Motor neuron (in vitro differentiated cells): ENCODE results near the gene MRPS18B. TPM values are rescaled to one million over a fixed set of nuclear protein-coding genes. Genes with fewer than 3 reads are reported as not detected.
"Not testable (repeated sequence)": the region's sequence is repeated elsewhere in the genome, so short reads cannot be mapped to it uniquely, and the experiment has no call there.

Experiments used
- ATAC-seq, 8 experiments: fragments of 200-7000 bp; cut with Tn5 transposase; replicated peaks in 6 of 8; 2 replicates each; pipeline ENCODE4 v1.8.0; 2021; ENCODE audit warnings: mild to moderate bottlenecking in 8 of 8, moderate library complexity in 8 of 8
- H3K27ac ChIP-seq, 2 donors: fragments of 250-450 bp; sonication (Bioruptor Pico); 2 replicates each; pipeline ENCODE4 v1.9.0; 2021; ENCODE audit warnings: antibody characterized with exemption in 2 of 2, mild to moderate bottlenecking in 2 of 2, moderate library complexity in 1 of 2
- H3K4me1 ChIP-seq, 2 donors: fragments of 250-450 bp; sonication (Bioruptor Pico); replicated peaks in 1 of 2; 2 replicates each; pipeline ENCODE4 v1.6.1; 2021; ENCODE audit warnings: antibody characterized with exemption in 2 of 2, mild to moderate bottlenecking in 2 of 2, moderate library complexity in 1 of 2
- H3K4me3 ChIP-seq, 5 donors: fragments of 250-450 bp; sonication (Bioruptor Pico); 2 replicates each; pipeline ENCODE4 v1.9.0; 2021; ENCODE audit warnings: antibody characterized with exemption in 5 of 5, mild to moderate bottlenecking in 5 of 5, moderate library complexity in 4 of 5
- WGBS, 10 experiments: fragments of 450-650 bp; shearing (Covaris generic); methylation state at CpG; one replicate each; pipeline ENCODE4 v1.0.0; 2022; 5-methylcytosine and 5-hydroxymethylcytosine counted together
- in situ Hi-C, 9 experiments: fragments of 400-800 bp; cut with MboI; loops; one replicate each; pipeline ENCODE4 v1.15.0; 2021; ENCODE audit warnings: low sequenced_read_pairs in 9 of 9, low pct_unique_long_range_greater_than_20kb in 2 of 9; ENCODE audit not compliant: unreplicated experiment in 9 of 9
- total RNA-seq, 8 experiments: library from RNA; unstranded; fragments of 300-600 nt; gene quantifications; 2 replicates each; pipeline versions ENCODE4 v1.2.3 to v1.2.4, GENCODE V29; 2022

MRPS18B gene
- total RNA-seq, 8 experiments from 2014 or later = 56.0 to 105 (median 62.8) TPM

DNA sequence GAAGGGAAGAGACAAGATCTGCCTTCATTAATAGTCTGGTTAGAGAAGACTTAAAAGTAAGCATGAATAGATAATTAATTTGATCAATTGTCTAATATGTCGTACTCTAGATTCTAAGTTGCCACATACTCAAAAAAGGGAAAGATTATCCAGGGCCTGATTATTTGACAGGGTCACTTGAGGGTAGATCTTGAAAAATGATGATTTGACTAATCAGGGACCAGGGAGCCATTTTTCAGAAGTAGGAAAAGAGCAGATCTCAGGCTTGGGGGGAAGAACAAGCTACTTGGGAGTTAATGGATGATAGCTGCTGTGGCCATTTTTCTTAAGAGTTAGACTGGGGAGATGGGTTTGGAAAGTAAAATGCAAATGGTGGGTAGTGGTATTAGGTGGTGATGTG, 25.4 kb upstream of the MRPS18B start:
- Histone ChIP-seq H3K4me1 (no peaks in the 10 kb centered on the region), H3K4me3 (no peak overlapping the region), H3K27ac (no peak overlapping the region)
- 88 to 100% (median 100%) methylated on average over 1 of the region's 1 CpG; no CpG with 5 or more reads in 3 of the 10 experiments for WGBS, 10 experiments
- in situ Hi-C loops = no loop called here
- ATAC-seq = no peak

DNA sequence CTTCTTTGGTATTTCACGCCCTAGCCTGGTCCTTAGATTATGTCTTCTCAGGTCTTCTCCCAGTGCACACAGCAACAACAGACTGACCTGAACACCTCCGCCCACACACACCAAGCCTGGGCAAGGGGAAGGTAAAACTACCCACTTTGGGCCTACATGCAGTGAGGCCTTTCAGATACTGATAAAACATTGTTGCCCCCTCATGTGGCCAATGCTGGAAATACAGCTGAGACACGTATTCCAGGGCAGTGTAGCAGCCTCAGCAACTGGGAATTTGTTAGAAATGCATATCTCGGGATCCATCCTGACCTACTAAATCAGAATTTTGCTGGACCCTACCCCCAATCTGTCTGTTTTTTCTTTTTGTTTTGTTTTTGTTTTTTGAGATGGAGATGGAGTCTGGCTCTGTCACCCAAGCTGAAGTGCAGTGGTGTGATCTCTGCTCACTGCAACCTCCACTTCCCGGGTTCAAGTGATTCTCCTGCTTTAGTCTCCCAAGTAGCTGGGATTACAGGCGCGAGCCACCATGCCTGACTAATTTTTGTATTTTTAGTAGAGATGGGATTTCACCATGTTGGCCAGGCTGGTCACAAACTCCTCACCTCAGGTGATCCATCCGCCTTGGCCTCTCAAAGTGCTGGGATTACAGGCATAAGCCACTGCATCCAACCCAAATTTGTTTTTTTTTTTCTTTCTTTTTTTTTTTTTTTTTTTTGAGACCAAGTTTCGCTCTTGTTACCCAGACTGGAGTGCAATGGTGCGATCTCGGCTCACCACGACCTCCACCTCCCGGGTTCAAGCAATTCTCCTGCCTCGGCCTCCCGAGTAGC, 20.1 kb upstream of the MRPS18B start:
- peak; percentile 37 to 77 (median 62) for ATAC-seq
- in situ Hi-C loops, H3K27ac ChIP-seq, H3K4me3 ChIP-seq, H3K4me1 ChIP-seq: not testable (repeated sequence)
- WGBS, 10 experiments = 31 to 94% (median 74%) methylated on average over 4 to 10 of the region's 15 CpGs; no CpG with 5 or more reads in 1 of the 10 experiments

DNA sequence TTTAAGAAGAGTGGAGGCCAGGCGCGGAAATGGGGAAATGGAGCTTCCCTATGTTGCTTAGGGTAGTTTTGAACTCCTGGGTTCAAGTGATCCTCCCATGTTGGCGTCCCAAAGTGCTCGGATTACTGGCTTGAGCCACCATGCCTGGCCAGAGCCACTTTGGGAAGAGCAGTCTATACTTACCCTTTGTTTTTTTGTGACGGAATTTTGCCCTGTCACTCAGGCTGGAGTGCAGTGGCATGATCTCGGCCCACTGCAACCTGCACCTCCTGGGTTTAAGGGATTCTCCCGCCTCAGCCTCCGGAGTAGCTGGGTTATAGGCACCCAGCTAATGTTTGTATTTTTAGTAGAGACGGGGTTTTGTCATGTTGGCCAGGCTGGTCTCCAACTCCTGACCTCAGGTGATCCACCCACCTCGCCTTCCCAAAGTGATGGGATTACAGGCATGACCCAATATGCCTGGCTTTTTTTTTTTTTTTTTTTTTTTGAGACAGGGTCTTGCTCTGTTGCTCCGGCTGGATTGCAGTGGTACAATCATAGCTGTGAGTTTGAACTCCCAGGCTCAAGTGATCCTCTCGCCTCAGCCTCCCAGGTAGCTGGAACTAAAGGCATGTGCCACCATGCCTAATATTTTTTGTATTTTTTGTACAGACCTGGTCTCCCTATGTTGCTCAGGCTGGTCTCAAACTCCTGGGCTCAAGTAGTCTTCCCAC, 18.6 kb upstream of the MRPS18B start:
- no peak for ATAC-seq
- in situ Hi-C loops = no loop called here
- no peak overlapping the region for H3K4me3 ChIP-seq
- WGBS, 10 experiments = 60 to 100% (median 85%) methylated on average over 1 to 11 of the region's 12 CpGs; no CpG with 5 or more reads in 2 of the 10 experiments
- no peak overlapping the region for H3K27ac ChIP-seq
- no peaks in the 10 kb centered on the region for H3K4me1 ChIP-seq

DNA sequence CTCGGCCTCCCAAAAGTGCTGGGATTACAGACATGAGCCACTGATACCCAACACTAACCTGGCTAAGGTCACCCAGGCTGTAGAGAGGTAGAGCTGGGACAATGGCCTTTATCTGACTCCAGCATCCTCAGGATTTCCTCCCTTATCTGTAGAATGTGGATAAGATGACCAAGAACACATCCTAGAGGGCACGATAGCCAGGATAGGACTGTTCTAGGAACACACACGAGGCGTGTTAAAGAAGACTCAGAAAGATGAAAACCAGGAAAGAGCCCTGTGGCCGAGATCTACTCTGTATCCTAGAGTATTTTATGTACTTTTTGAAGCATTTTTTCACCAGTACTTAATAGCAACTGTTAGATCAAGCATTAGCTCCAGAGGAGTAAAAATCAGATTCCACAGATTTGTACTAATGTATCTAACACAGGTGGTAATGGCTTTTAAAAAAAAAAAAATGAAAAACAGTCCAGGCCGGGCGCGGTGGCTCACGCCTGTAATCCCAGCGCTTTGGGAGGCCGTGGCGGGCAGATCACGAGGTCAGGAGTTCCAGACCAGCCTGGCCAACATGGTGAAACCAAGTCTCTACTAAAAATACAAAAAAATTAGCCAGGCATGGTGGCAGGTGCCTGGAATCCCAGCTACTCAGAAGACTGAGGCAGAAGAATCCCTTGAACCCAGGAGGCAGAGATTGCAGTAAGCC, 17.9 kb upstream of the MRPS18B start:
- WGBS, 10 experiments = 82 to 100% (median 94%) methylated on average over 2 to 13 of the region's 13 CpGs
- in situ Hi-C loops = no loop called here
- ATAC-seq = no peak

DNA sequence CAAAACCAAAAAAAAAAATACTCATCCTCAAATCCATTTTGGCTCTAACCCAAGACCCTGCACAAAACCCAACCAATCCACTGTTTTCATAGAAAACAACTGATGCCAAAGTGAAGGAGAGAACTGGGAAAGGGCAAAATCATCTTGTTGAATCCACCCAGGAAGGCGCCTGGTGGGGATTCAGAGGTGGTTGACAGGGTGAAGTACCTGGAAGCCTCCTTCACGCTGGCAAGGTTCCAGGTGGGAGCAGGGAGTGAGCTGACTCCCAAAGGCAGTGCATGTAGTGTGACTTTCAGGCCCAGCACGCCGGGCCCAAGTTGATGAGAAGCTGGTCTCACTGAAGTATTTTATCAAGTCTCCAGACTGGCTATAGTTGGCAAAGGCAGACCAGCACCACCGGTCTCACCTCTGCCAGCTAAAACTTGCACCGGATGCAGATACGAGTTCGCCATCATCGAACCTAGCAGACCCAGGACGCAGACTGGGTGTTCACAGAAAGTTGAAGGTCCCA, 17.1 kb upstream of the MRPS18B start:
- Histone ChIP-seq H3K27ac (no peak overlapping the region), H3K4me1 (no peaks in the 10 kb centered on the region), H3K4me3 (no peak overlapping the region)
- in situ Hi-C loops = no loop called here
- ATAC-seq = no peak
- WGBS, 10 experiments = 56 to 100% (median 100%) methylated on average over 1 to 8 of the region's 10 CpGs; no CpG with 5 or more reads in 3 of the 10 experiments

More for the DNA sequence above, 17.9 kb upstream of the MRPS18B start:
- Histone ChIP-seq H3K4me1 (no peaks in the 10 kb centered on the region), H3K4me3 (no peak overlapping the region), H3K27ac (no peak overlapping the region)

DNA sequence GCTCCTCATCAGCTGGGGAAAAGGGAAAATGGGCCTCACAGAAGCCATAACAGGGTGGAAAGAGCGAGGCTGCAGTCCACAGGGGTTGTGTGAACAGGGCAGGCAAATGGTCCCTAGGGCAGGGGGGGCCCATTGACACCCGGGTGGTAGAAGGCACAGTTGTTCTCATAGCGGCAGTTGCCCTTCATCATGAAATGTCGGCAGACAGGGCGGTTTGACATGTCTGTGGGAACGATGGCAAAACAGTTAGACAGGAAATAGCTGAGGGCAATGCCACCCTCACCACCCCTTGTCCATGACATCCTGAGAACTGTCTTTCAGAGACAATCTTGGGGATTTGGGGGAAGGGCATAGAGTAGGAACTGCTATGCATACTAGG, 16.2 kb upstream of the MRPS18B start:
- Histone ChIP-seq H3K4me1 (no peaks in the 10 kb centered on the region), H3K27ac (no peak overlapping the region), H3K4me3 (no peak overlapping the region)
- 20 to 100% (median 92%) methylated on average over 1 to 5 of the region's 6 CpGs; no CpG with 5 or more reads in 4 of the 10 experiments for WGBS, 10 experiments
- in situ Hi-C loops = no loop called here
- ATAC-seq = peak in 4 of 8 experiments; percentile 2 to 12 (median 10)

DNA sequence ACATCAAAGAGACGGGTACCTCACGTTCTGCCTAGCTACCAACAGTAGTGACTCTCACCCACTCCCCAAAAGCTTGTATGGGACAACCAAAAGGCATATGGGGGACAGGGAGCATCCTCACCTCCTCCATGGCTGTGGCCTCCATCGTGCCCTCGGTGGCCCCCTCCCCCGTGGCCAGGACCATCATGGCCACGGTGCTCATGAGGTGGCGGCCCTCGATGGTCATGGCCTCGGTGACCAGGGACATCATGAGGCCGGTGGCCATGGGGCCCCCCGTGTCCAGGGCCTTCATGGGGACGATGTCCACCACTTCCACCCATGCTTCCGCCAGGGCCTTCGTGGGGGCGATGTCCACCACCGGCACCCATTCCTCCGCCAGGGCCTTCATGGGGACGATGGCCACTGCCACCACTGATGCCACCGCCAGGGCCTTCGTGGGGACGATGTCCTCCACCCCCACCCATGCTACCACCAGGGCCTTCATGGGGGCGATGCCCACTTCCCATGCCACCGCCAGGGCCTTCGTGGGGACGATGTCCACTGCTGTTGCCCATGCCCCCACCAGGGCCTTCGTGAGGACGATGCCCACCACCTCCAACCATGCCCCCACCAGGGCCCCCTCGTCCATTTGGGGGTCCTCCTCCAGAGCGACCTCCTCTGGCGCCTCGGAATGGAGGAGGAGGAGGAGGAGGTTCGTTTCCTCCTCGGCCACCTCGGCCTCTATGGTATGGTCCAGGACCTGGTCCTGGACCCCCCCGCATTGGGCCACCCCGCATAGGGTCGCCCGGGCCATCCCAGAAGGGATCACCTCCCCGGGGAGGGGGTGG, 15.6 kb upstream of the MRPS18B start:
- WGBS, 10 experiments = 80 to 95% (median 94%) methylated on average over 1 to 15 of the region's 39 CpGs; no CpG with 5 or more reads in 6 of the 10 experiments
- Histone ChIP-seq H3K27ac (no peak overlapping the region), H3K4me3 (no peak overlapping the region), H3K4me1 (no peaks in the 10 kb centered on the region)
- ATAC-seq = peak in 5 of 8 experiments; percentile 19 to 45 (median 34)
- in situ Hi-C loops = no loop called here

DNA sequence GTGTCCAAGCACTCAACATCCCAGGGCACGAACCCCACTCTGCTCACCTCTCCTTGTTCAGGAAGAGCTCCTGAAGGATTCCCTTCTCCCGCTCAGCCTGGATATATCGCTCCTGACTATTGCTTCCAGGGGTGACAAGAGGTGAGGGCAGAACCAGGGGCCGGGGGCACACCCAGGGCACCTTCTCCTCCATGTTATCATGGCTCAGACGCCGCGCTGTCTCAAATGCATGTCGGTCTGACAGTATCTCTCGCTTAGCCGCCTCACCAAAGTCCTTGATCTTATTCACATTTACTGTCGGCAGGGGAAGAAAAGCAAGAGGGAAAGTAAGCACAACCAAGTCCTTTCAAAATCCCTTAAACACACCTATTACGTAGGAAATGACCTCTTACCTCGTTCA, 13.7 kb upstream of the MRPS18B start:
- in situ Hi-C loops = no loop called here
- whole genome bisulfite sequencing, 10 experiments = 80 to 100% (median 100%) methylated on average over 1 to 11 of the region's 13 CpGs; no CpG with 5 or more reads in 1 of the 10 experiments
- ATAC-seq = no peak
- Histone ChIP-seq H3K4me1 (no peaks in the 10 kb centered on the region), H3K4me3 (no peak overlapping the region), H3K27ac (no peak overlapping the region)

DNA sequence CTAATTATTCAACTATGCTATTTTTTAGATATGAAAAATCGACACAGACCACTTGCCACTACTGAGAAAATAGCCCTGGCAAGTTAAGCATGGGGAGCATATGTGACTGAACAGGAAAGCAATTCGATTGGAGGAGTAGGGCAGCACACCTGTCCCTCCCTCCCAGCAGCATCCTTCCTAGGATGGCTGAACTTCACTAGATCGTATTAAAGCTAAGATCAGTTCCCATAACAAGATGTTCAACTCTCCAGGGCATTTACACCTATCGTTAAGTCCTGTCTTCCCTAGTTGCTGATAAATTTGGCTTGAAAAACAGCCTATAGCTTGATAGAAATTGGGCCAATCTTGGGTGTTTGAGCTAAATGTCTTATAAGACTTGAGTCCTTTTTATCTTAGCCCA, 7.6 kb upstream of the MRPS18B start:
- in situ Hi-C loops = no loop called here
- 58 to 100% (median 90%) methylated on average over 1 to 4 of the region's 4 CpGs for WGBS, 10 experiments
- peaks cover 10 to 17% of the 10 kb centered on the region in 2 donors for H3K4me1 ChIP-seq
- H3K27ac ChIP-seq = no peak overlapping the region
- no peak for ATAC-seq
- no peak overlapping the region for H3K4me3 ChIP-seq

DNA sequence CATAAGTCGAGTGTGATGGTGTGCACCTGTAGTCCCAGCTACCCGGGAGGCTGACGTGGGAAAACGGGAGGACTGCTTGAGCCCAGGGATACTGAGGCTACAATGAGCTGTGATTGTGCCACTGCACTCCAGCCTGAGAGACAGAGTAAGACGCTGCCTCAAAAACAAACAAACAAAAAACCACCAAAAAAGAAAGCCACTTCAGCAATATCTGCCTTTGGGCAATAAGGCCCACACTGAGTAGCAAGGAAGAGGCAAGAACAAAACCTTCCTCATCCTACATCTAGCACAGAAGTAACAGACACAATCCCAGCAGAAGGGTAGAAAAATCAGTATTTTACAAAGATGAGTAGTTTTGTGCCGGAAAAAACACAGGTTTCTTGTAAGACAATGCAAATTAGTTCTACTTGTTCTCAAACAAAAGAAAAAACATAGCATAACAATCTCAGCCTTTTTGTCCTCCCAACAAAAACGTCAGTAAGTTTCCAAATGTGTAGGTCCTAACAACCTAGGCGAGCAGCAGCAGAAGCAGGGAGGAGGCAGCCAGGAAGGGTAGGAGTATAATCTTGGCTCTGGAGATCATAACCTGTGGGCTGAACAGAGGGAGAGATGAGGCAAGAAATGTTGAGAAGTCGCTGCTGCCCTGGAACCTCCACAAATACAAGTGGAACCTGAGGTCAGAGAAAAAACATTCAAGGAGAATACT, 6.3 kb upstream of the MRPS18B start:
- Histone ChIP-seq H3K4me1 (peaks cover 10 to 17% of the 10 kb centered on the region in 2 donors), H3K4me3 (no peak overlapping the region), H3K27ac (no peak overlapping the region)
- WGBS, 10 experiments = 50 to 98% (median 73%) methylated on average over 2 to 8 of the region's 9 CpGs; no CpG with 5 or more reads in 1 of the 10 experiments
- in situ Hi-C loops = no loop called here
- ATAC-seq = no peak

DNA sequence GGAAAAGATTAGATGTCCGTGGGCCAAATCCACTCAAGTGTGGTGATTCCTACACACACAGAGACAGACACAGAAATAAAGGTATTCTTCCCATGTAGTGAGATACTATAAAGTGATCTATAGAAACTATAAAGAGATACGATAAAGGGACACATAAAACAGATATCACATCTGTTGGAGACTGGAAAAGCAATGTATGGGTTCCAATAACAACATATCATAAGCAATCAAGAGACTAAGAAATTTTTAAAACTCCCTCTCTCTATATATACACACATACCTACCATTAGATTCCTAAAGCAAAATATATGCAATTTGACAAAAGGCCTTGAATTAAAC, 5.8 kb upstream of the MRPS18B start:
- H3K4me3 ChIP-seq = no peak overlapping the region
- H3K4me1 ChIP-seq = peaks cover 10 to 17% of the 10 kb centered on the region in 2 donors
- no peak overlapping the region for H3K27ac ChIP-seq
- in situ Hi-C loops = no loop called here
- WGBS, 10 experiments = 45 to 100% (median 93%) methylated on average over 1 to 2 of the region's 2 CpGs
- no peak for ATAC-seq

DNA sequence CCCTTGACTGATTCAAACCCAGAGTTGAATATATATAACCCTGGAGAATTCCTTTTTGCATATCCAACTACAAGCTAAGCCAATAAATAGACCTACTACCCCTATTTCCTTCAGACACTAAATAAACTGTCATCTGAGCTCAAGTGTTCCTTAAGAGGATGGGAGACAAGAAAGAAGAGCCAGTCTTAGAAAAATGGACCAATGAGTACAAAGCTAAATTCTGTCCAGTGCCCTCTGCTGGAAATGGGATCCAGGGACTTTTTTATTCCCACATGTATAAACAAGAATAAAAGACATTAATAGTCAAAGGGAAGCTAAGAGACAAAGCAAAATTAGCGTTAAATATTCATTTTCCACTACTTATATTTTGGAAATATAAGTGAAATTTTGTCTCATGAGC, 5.4 kb upstream of the MRPS18B start:
- no peak for ATAC-seq
- H3K27ac ChIP-seq = no peak overlapping the region
- 40 to 100% (median 90%) methylated on average over 1 of the region's 1 CpG; no CpG with 5 or more reads in 2 of the 10 experiments for WGBS, 10 experiments
- peaks cover 10 to 17% of the 10 kb centered on the region in 2 donors for H3K4me1 ChIP-seq
- H3K4me3 ChIP-seq = no peak overlapping the region
- in situ Hi-C loops = no loop called here
